ENCODE measurements around the gene SHISA9. TPM values are rescaled to one million over a fixed set of nuclear protein-coding genes. Genes with fewer than 3 reads are reported as not detected.

SHISA9 gene
- total RNA-seq, 1 donor from 2014 or later: 96.6 TPM

DNA sequence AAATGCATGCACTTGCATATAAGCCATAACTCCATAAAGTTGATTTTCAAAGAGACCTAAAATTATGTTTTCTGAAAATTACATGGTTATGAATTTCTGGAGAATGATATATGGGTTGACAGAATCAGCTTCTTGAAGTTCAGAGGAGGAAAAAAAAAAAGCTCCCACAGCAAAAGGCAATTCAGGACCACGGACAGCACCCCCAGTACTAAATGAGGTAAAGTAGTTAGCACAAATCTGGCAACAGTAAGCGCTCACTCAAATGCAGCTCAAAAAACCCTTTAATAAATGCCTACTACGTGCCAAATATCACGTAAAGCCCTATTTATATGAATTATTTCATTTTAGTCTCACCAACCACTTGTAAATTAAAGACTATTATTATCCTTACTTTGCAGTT lies 135.2 kb downstream of the SHISA9 start:
- Mint-ChIP-seq H3K36me3 (ENCODE audit: unreplicated experiment) (peaks cover 7% of the 10 kb centered on the region), H3K4me1 (ENCODE audit: low read depth, unreplicated experiment) (peaks cover 10% of the 10 kb centered on the region), H3K27ac (ENCODE audit: unreplicated experiment) (no peak overlapping the region), H3K27me3 (ENCODE audit: unreplicated experiment) (peaks cover 3% of the 10 kb centered on the region), H3K9me3 (ENCODE audit: unreplicated experiment) (peaks cover 3% of the 10 kb centered on the region), H3K4me3 (ENCODE audit: unreplicated experiment) (no peak overlapping the region)
- no peak for DNase-seq
- TF ChIP-seq, protein P1, sequence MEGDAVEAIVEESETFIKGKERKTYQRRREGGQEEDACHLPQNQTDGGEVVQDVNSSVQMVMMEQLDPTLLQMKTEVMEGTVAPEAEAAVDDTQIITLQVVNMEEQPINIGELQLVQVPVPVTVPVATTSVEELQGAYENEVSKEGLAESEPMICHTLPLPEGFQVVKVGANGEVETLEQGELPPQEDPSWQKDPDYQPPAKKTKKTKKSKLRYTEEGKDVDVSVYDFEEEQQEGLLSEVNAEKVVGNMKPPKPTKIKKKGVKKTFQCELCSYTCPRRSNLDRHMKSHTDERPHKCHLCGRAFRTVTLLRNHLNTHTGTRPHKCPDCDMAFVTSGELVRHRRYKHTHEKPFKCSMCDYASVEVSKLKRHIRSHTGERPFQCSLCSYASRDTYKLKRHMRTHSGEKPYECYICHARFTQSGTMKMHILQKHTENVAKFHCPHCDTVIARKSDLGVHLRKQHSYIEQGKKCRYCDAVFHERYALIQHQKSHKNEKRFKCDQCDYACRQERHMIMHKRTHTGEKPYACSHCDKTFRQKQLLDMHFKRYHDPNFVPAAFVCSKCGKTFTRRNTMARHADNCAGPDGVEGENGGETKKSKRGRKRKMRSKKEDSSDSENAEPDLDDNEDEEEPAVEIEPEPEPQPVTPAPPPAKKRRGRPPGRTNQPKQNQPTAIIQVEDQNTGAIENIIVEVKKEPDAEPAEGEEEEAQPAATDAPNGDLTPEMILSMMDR (IDR thresholded peaks at IDR 0.05; ENCODE audit: partially characterized antibody, unreplicated experiment): no peak

DNA sequence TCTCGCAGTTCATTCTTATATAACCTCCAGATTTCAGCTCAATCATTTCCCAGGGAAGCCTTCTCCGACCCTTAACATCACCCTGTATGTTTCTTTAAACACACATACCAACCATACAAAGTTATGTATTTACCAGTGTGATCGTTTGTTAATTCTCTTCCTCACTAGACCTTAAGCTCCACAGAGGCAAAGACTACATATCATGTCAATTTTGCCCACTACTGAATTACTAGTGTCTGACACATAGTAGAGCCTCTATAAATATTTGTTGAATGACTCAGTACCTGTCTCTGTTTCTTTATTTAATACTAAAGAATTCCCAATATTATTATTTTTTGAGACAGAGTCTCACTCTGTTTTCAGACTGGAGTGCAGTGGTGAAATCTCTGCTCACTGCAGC lies 137.2 kb downstream of the SHISA9 start:
- Mint-ChIP-seq H3K9me3 (ENCODE audit: unreplicated experiment) (peaks cover 3% of the 10 kb centered on the region), H3K27me3 (ENCODE audit: unreplicated experiment) (peaks cover 3% of the 10 kb centered on the region), H3K4me3 (ENCODE audit: unreplicated experiment) (no peak overlapping the region), H3K36me3 (ENCODE audit: unreplicated experiment) (peaks cover 7% of the 10 kb centered on the region), H3K4me1 (ENCODE audit: low read depth, unreplicated experiment) (peaks cover 14% of the 10 kb centered on the region), H3K27ac (ENCODE audit: unreplicated experiment) (no peak overlapping the region)
- DNase-seq: no peak
- TF ChIP-seq, protein P1 (IDR thresholded peaks at IDR 0.05; ENCODE audit: partially characterized antibody, unreplicated experiment): no peak

DNA sequence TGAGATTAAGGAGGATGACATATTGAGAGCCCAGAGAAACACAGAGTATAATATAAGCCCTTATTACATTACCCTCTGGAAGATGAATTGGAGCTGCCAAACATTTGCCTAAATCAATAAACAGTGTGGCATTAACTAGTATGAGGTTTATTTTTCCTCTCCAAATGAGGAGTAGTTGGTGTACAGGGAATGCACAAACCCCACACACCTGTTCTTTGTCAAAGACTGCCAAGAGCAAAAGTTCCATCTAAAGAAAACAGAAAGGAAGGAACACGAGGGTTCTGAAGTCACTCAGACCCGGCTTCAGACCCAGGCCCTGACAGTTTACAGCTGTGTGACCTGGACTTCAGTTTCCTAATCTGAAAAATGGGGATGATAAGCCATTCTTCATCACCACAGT lies 138.1 kb downstream of the SHISA9 start:
- Mint-ChIP-seq H3K9me3 (ENCODE audit: unreplicated experiment) (peaks cover 4% of the 10 kb centered on the region), H3K4me1 (ENCODE audit: low read depth, unreplicated experiment) (peaks cover 20% of the 10 kb centered on the region), H3K4me3 (ENCODE audit: unreplicated experiment) (no peak overlapping the region), H3K27ac (ENCODE audit: unreplicated experiment) (no peak overlapping the region), H3K36me3 (ENCODE audit: unreplicated experiment) (peaks cover 7% of the 10 kb centered on the region), H3K27me3 (ENCODE audit: unreplicated experiment) (peaks cover 3% of the 10 kb centered on the region)
- no peak for DNase-seq
- TF ChIP-seq, protein P1 (IDR thresholded peaks at IDR 0.05; ENCODE audit: partially characterized antibody, unreplicated experiment): no peak

DNA sequence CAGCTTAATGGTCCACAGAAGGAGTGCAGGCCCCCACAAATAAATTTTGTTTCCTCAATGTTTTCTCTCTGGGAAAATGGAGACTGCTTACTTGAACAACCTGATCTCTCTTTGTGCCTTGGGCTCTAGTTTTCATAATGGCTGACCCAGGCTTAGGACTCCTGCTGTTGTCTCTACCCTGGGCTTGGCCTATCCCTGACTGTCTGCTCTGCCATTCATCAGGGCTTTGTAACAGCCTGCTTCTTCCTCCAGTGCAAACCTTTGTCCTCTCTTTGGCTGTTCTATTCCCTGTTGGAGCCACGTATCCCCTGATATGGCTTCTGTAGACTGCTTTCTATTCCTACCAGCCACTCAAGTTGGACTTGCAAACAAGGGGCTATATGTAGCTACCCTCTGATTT lies 139.8 kb downstream of the SHISA9 start:
- Mint-ChIP-seq H3K36me3 (ENCODE audit: unreplicated experiment) (peaks cover 7% of the 10 kb centered on the region), H3K27ac (ENCODE audit: unreplicated experiment) (no peak overlapping the region), H3K4me3 (ENCODE audit: unreplicated experiment) (no peak overlapping the region), H3K9me3 (ENCODE audit: unreplicated experiment) (peaks cover 4% of the 10 kb centered on the region), H3K4me1 (ENCODE audit: low read depth, unreplicated experiment) (peaks cover 25% of the 10 kb centered on the region), H3K27me3 (ENCODE audit: unreplicated experiment) (peaks cover 3% of the 10 kb centered on the region)
- DNase-seq: no peak
- TF ChIP-seq, protein P1 (IDR thresholded peaks at IDR 0.05; ENCODE audit: partially characterized antibody, unreplicated experiment): no peak

DNA sequence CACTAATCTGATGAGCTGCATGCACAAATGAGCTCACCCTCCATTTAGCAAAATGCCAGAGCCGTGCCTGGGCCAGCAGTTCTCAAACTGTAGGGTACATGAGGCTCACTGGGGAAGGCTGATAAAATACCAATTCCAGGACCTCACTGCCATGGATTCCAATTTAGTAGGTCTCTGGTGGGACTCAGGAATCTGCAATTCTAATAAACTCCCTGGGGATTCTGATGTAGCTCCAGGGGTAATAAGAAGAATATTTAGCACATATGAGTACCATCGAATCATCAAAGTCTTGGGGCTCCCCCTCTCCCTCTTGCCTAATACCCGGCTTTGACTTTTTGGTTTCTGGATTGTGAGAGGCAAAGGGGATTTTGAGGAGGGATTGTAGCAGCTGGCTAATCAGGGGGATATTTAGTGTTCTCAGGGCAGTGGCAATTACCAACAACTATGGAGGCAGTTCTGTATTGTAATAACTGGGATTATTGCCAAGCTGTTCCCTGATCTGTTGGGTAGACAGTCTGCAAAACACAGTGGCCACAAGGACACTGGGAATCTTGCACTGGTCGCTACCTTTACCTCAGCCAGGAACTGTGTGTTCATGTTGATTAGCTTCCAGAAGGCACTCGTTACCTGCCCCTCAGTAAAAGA lies 140.4 kb downstream of the SHISA9 start:
- H3K4me3 Mint-ChIP-seq (ENCODE audit: unreplicated experiment): no peak overlapping the region
- H3K36me3 Mint-ChIP-seq (ENCODE audit: unreplicated experiment): peaks cover 7% of the 10 kb centered on the region
- TF ChIP-seq, protein P1 (IDR thresholded peaks at IDR 0.05; ENCODE audit: partially characterized antibody, unreplicated experiment): no peak
- H3K9me3 Mint-ChIP-seq (ENCODE audit: unreplicated experiment): peaks cover 4% of the 10 kb centered on the region
- no peak overlapping the region for H3K27ac Mint-ChIP-seq (ENCODE audit: unreplicated experiment)
- peaks cover 2% of the 10 kb centered on the region for H3K27me3 Mint-ChIP-seq (ENCODE audit: unreplicated experiment)
- no peak for DNase-seq
- peaks cover 25% of the 10 kb centered on the region for H3K4me1 Mint-ChIP-seq (ENCODE audit: low read depth, unreplicated experiment)

Data from glutamatergic neuron (in vitro differentiated cells).